Left renal cortex interstitium (tissue), 4 donors: ENCODE measurements around the gene ANKRD13D. TPM values are rescaled to one million over a fixed set of nuclear protein-coding genes. Genes with fewer than 3 reads are reported as not detected.

Source experiments
- DNase-seq, 4 donors: peaks; one replicate each; pipeline ENCODE4 v3.0.0-alpha.2; 2013; ENCODE audit warnings: low read depth in 4 of 4, low spot score in 2 of 4, missing footprints in 1 of 4
- polyA plus RNA-seq, 4 donors: library from polyadenylated mRNA; unstranded; fragments of 120-200 nt; gene quantifications; one replicate each; pipeline ENCODE4 v1.2.1, GENCODE V29; 2013; ENCODE audit not compliant: insufficient read length in 4 of 4

Gene ANKRD13D
- polyA plus RNA-seq, 4 donors, result 17.4 to 60.8 (median 40.3) TPM

GRCh38 chr11:67349928-67350465 is 60.9 kb downstream of the ANKRD13D start:
- DNase-seq, result no peak

- no peak for DNase-seq
Measured at GRCh38 chr11:67351275-67352005, 62.3 kb downstream of the ANKRD13D start.

Other genes with a start within 250 kb of the ANKRD13D start
- gene RHOD, start 232.5 kb upstream of the ANKRD13D start, polyA plus RNA-seq, result 10 to 100 TPM in 1 of 4 donors, 1 to 10 TPM in 3; 7.1 to 10.6 (median 9.1) TPM
- 10 to 100 TPM; 66.3 to 92.0 (median 75.9) TPM for gene KDM2A, start 170.0 kb upstream of the ANKRD13D start, polyA plus RNA-seq
- 10 to 100 TPM; 51.5 to 68.7 (median 53.0) TPM for gene GRK2, start 22.8 kb upstream of the ANKRD13D start, polyA plus RNA-seq
- 10 to 100 TPM; 17.4 to 37.5 (median 28.5) TPM for gene SSH3, start 14.2 kb downstream of the ANKRD13D start, polyA plus RNA-seq
- 10 to 100 TPM; 18.8 to 40.4 (median 33.4) TPM for gene POLD4, start 64.2 kb downstream of the ANKRD13D start, polyA plus RNA-seq
- gene CLCF1, start 84.3 kb downstream of the ANKRD13D start, polyA plus RNA-seq, result 1 to 10 TPM; 4.9 to 9.2 (median 5.8) TPM
- gene RAD9A, start 102.7 kb downstream of the ANKRD13D start, polyA plus RNA-seq, result 10 to 100 TPM; 16.7 to 34.8 (median 28.9) TPM
- 100 to 1,000 TPM; 150 to 187 (median 162) TPM for gene PPP1CA, start 112.6 kb downstream of the ANKRD13D start, polyA plus RNA-seq
- 10 to 100 TPM in 2 of 4 donors, 1 to 10 TPM in 2; 3.0 to 11.7 (median 6.7) TPM for gene TBC1D10C, start 114.8 kb downstream of the ANKRD13D start, polyA plus RNA-seq
- gene CARNS1, start 126.4 kb downstream of the ANKRD13D start, polyA plus RNA-seq, result 1 to 10 TPM; 1.3 to 5.0 (median 3.1) TPM
- gene RPS6KB2, start 139.2 kb downstream of the ANKRD13D start, polyA plus RNA-seq, result 10 to 100 TPM; 40.5 to 48.6 (median 44.9) TPM
- gene PTPRCAP, start 148.4 kb downstream of the ANKRD13D start, polyA plus RNA-seq, result 1 to 10 TPM; 1.3 to 2.5 (median 2.2) TPM
- gene CORO1B, start 154.2 kb downstream of the ANKRD13D start, polyA plus RNA-seq, result 10 to 100 TPM; 57.9 to 94.3 (median 77.1) TPM
- under 1 TPM in 1 of 4 donors, not detected in 3; 0.09 TPM for gene GPR152, start 163.4 kb downstream of the ANKRD13D start, polyA plus RNA-seq
- 1 to 10 TPM in 2 of 4 donors, under 1 TPM in 2; 0.35 to 1.9 (median 0.93) TPM for gene CABP4, start 166.1 kb downstream of the ANKRD13D start, polyA plus RNA-seq
- 10 to 100 TPM; 41.7 to 80.2 (median 64.6) TPM for gene TMEM134, start 179.9 kb downstream of the ANKRD13D start, polyA plus RNA-seq
- gene AIP, start 193.7 kb downstream of the ANKRD13D start, polyA plus RNA-seq, result 10 to 100 TPM; 58.4 to 79.5 (median 70.7) TPM
- gene PITPNM1, start 216.1 kb downstream of the ANKRD13D start, polyA plus RNA-seq, result 10 to 100 TPM; 27.5 to 41.0 (median 37.8) TPM
- gene CDK2AP2, start 218.9 kb downstream of the ANKRD13D start, polyA plus RNA-seq, result 10 to 100 TPM; 34.0 to 68.5 (median 55.9) TPM
- gene CABP2, start 234.1 kb downstream of the ANKRD13D start, polyA plus RNA-seq, result under 1 TPM; 0.30 to 0.68 (median 0.33) TPM